MG63 (cell line): ENCODE measurements around the gene NKIRAS2. TPM values are rescaled to one million over a fixed set of nuclear protein-coding genes. Genes with fewer than 3 reads are reported as not detected.
A peak's percentile ranks its signal among the peaks of the same experiment; 100 is the strongest.

Experiments used
- DNase-seq: peaks from one replicate; pipeline ENCODE4 v3.0.0-alpha.2; 2020
- H3K27me3 ChIP-seq: fragments of 250-450 bp; sonication (Bioruptor Pico); 2 replicates; pipeline ENCODE4 v1.5.1; 2020; ENCODE audit warnings: mild to moderate bottlenecking, moderate library complexity
- H3K36me3 ChIP-seq: fragments of 250-450 bp; sonication (Bioruptor Pico); 2 replicates; pipeline ENCODE4 v1.5.1; 2020; ENCODE audit warnings: mild to moderate bottlenecking, moderate library complexity
- H3K4me3 ChIP-seq: fragments of 250-450 bp; sonication (Bioruptor Pico); 2 replicates; pipeline ENCODE4 v1.5.1; 2020; ENCODE audit warnings: mild to moderate bottlenecking, moderate library complexity
- H3K9me3 ChIP-seq: fragments of 250-450 bp; sonication (Bioruptor Pico); 2 replicates; pipeline ENCODE4 v1.5.1; 2020; ENCODE audit warnings: mild to moderate bottlenecking, moderate library complexity
- total RNA-seq: library from RNA; depleted of rRNA; stranded (reverse); fragments of >200 nt; shearing (Covaris generic); gene quantifications from 2 replicates; pipeline ENCODE4 v1.2.3, GENCODE V29; 2014; ENCODE audit warnings: low replicate concordance; rRNA removed

Gene NKIRAS2
- 77.5 and 86.3 TPM in 2 replicates for total RNA-seq

DNA sequence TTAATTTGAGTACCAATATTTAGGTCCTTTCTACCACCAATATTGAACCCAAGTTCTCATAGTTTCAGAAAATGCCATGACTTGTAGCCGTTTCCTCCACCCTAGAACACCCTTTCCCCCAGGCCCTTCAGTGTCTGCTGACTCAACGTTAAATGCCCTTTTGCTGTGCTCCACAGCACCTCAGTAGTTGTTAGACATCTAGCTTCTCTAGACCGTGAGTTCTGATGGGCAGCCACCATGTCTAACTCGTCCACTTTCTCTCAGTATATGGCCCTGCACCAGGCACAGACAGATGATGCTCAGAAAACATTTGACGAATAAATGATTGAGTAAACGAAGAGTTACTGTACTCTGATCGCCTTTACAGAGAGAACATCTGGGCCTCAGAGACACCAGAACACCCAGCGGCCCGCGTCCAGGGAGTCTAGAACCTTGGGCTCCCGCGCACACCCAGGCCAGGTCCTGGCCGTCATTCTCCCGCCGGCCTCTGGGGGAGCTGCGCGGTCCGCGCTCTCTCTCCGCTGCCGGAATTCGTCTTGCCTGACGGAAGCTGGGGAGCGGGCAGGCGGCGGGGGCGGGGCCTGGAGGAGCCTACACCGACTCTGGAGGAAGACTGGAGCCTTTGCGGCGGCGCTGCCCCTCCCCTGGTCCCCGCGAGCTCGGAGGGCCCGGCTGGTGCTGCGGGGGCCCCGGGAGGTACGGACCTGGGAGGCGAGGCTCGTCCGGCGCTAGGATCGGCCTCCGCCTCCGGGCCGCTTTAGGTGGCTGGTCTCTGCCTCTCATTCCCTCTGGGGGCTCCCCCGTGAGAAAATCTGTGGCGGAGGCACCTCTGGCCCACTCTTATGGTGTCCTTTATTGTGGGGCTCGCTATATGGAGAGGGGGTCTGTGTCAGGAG is at the start of gene NKIRAS2:
TSS of gene NKIRAS2 (plus strand) at position 582 of the 896 bp plus-strand sequence. CDS start 1,488 bp downstream, outside the sequence.
- peaks cover 44% of the 10 kb centered on the region for H3K36me3 ChIP-seq
- H3K4me3 ChIP-seq, result peak within 1 kb of the TSS; percentile 82
- no peaks in the 10 kb centered on the region for H3K9me3 ChIP-seq
- H3K27me3 ChIP-seq, result no peaks in the 10 kb centered on the region
- DNase-seq, result peak; percentile 98

DNA sequence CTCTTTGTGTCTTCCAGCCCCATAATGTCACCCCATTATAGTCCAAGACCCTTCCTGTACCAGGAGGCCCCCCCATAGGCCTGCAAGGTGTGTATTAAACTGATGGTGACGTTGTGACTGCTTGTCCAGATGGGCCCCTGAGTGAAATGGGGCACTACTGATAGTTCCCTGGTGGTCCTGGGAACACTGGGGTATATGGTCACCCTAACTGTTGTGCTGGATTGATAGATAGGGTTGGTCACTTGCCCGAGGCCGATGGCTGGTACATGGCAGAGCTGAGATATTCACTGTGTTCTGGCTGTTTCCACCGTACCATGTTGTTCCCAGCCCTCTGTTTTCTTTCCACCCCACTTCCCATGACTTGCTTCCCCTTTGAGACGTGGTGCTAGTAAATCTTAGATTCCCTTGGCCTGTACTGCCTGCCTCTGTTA is 49.0 kb upstream of the NKIRAS2 start:
- no peak overlapping the region for H3K4me3 ChIP-seq
- no peaks in the 10 kb centered on the region for H3K27me3 ChIP-seq
- no peak for DNase-seq
- H3K9me3 ChIP-seq, result no peaks in the 10 kb centered on the region
- H3K36me3 ChIP-seq, result peaks cover 75% of the 10 kb centered on the region

DNA sequence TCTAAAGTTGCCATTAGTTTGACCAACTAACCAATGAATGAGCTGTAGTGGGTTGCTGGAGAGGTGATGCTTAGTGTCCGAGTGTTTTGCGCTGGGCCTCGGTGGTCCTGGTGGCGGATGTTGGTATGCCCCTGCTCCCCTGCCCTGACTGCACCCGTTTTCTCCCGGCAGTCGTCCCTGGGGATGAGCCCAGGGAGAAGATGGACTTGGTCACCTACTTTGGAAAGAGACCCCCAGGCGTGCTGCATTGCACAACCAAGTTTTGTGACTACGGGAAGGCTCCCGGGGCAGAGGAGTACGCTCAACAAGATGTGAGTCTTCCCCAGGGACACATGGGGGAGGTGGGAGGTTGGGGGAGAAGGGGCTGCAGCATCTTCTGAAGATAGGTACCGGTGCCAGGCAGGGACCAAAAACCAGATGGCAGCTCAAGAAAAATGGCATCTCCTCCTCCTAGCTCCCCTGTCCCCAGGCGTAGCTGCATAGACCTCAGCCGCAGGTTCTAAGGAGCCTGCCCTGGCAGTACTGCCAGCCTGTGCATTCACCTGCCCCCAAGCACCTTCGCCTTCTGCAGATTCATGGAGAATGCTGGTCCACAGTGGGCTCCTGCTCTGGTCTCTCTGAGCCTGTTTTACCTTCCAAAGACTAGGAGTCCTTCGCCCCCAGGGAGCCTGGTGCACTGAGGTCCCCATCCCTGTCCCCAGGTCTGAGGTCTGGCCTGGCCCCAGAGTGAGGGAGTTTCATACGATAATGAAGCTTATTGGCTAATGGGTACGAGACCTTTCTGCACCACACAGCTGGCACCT is 48.0 kb upstream of the NKIRAS2 start:
- no peak overlapping the region for H3K4me3 ChIP-seq
- H3K9me3 ChIP-seq, result no peaks in the 10 kb centered on the region
- no peaks in the 10 kb centered on the region for H3K27me3 ChIP-seq
- peaks cover 83% of the 10 kb centered on the region for H3K36me3 ChIP-seq
- DNase-seq, result no peak

DNA sequence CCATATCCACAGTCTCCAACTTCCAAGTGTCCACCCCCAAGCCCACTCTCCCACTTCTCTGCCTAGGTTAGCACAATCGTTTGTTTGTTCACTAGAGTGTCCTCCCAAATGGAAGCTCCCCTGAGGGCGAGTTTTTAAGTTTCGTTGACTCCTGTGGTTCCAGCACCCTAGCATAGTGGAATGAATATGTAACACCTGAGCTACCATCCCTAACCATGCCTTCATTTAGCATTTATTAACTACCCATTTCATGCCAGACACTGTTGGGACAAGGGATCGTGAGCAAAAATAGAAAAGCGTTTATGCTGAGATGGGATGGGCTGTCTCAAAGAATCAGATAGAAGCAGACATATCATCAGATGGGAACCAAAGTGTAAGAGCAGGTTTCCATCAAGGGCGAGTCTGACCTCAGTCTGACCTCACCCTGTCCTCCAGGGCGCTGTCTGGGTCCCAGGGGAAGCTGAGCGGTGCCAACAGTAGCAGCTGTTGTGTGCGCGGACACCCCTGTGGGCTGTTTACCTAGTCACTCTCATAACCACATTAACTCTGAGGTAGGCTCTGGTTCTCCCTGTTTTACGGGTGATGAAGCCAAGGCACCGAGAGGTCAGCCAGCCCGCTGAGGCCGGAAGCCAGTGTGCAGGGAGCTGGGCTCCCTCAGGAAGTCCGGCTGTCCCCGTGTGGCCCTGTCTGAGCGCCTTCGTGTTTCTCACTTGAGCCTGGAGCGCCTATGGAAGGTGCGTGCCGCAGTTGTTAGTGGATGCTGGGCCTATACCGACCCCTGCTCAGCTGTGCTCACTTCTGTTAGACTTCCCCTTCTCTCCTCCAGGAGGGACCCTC is 47.1 kb upstream of the NKIRAS2 start:
- H3K4me3 ChIP-seq, result no peak overlapping the region
- no peaks in the 10 kb centered on the region for H3K9me3 ChIP-seq
- peaks cover 84% of the 10 kb centered on the region for H3K36me3 ChIP-seq
- no peaks in the 10 kb centered on the region for H3K27me3 ChIP-seq
- DNase-seq, result no peak

DNA sequence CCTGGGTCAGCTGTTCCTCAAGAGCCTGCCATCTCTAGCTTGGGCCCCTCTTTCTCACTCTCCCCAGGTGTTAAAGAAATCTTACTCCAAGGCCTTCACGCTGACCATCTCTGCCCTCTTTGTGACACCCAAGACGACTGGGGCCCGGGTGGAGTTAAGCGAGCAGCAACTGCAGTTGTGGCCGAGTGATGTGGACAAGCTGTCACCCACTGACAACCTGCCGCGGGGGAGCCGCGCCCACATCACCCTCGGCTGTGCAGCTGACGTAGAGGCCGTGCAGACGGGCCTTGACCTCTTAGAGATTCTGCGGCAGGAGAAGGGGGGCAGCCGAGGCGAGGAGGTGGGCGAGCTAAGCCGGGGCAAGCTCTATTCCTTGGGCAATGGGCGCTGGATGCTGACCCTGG is 46.5 kb upstream of the NKIRAS2 start:
- H3K4me3 ChIP-seq, result no peak overlapping the region
- peaks cover 81% of the 10 kb centered on the region for H3K36me3 ChIP-seq

DNA sequence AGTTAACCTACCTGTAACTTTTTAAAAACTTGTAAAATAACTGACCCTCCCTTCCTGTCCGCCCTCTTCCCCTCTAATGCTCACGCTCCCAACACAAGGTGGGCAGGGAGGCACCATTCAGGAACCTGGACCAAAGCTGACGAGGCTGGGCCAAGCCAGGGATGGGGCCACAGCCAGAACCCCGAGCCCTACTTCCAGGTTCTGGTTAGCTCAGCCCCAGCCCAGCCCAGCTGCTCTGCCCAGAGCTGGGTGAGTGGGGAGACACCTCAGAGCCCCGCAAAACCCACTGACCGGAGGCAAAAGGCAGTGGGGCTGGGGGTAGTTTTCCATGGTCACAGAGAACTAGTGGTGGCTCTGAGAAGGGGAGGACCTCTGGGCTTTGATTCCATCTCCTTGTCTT is 45.9 kb upstream of the NKIRAS2 start:
- DNase-seq, result no peak
- Histone ChIP-seq H3K27me3 (no peaks in the 10 kb centered on the region), H3K4me3 (no peak overlapping the region), H3K36me3 (peaks cover 81% of the 10 kb centered on the region), H3K9me3 (no peaks in the 10 kb centered on the region)

More for the DNA sequence above, 46.5 kb upstream of the NKIRAS2 start:
- Histone ChIP-seq H3K27me3 (no peaks in the 10 kb centered on the region), H3K9me3 (no peaks in the 10 kb centered on the region)
- DNase-seq, result no peak

DNA sequence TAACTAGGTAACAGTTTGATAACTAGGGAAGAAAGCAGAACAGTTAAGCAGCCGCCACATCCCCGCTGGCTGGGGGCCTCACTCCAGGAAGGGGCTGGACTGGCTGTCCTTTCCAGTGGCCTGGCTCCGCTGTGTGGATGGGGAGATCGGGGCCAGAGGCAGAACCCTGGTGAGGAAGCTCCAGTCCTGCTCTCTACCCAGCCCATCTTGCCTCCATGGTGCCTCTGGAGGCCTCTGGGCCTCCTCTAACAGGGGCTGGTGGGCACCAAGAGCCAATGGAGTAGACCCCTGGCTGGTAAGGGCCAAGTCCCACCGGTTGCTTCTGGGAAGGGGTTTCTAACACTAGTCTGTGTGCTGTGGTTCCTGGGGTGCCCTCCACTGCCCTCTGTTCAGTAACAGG is 45.2 kb upstream of the NKIRAS2 start:
- Histone ChIP-seq H3K27me3 (no peaks in the 10 kb centered on the region), H3K4me3 (no peak overlapping the region), H3K36me3 (peaks cover 79% of the 10 kb centered on the region), H3K9me3 (no peaks in the 10 kb centered on the region)
- no peak for DNase-seq

DNA sequence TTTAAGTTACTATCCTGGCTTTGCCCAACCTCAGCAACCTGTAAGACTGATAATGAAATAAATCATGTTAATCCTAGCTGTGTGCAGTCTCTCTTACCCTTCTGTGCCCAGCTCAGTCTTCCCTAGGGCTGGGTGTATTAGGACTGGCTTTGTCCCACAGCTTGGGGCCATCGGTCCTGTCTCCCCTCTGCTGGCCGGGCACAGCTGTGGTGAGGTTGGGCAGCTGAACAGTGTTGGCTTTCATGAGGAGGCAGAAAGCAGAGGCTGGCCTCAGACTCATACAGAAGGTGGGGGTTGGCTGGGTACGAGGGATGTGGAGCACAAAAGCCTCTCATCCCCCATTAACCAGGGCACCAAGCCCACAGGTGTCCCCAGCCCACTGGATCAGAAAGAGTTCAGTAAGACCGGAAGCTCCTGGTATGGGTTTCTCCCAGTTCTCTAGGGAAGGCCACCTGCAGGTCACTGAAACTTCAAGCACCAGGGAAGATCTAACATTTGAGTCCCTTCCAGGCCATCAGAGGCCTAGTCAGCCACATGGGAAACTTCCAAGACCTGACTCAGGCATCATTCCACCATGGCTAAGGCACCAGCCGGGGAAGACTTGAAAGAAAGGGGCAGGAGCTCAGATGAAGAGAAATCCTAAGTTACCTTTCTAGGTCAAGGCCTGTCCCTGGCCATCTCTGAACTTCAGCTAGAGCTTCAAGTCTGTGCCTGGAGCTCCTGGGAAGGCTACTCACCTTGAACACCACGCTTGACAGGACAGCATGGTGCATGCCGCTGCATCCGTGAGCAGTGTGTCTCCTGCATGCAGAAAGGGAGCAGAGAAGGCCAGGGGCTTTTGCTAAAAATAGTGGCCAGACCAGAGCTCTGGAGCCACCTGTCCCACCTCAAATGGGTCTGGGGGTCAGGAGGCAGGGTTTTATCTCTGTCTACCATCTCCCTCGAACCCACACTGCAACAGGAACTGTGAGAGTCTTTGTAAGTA is 44.5 kb upstream of the NKIRAS2 start:
- H3K36me3 ChIP-seq, result peaks cover 85% of the 10 kb centered on the region
- DNase-seq, result peak; percentile 64

DNA sequence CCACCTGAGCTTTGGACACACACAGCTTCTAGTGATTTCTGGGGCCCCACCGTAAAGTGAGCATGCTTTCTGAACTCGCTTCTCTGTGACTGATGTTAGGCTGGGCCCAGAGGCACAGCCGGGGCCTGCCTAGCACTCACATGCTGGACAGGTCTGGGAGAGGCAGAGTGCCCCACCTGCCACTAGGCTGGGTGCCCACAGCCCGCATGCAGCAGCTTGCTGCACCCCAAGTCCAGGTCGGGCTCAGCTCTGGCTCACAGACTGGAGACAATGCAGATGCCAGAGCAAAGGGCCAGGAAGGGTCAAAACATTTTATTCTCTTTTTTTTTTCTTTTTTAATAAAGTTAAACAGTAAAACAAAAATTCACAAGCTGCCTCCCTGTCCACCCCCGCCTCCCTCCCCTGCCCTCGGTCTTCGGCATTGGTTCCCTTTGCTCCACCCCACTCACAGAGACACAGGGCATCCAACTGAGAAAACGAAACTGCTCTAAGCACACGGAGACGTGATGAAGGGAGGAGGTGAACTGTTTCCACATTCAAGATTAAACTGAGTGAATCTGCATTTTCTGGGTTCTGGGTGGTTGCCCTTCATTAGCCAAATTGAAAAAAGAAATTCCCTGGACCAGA is 43.6 kb upstream of the NKIRAS2 start:
- H3K27me3 ChIP-seq, result no peaks in the 10 kb centered on the region
- DNase-seq, result no peak
- H3K36me3 ChIP-seq, result peaks cover 87% of the 10 kb centered on the region
- H3K4me3 ChIP-seq, result no peak overlapping the region
- H3K9me3 ChIP-seq, result no peaks in the 10 kb centered on the region

More for the DNA sequence above, 44.5 kb upstream of the NKIRAS2 start:
- Histone ChIP-seq H3K27me3 (no peaks in the 10 kb centered on the region), H3K9me3 (no peaks in the 10 kb centered on the region), H3K4me3 (no peak overlapping the region)

DNA sequence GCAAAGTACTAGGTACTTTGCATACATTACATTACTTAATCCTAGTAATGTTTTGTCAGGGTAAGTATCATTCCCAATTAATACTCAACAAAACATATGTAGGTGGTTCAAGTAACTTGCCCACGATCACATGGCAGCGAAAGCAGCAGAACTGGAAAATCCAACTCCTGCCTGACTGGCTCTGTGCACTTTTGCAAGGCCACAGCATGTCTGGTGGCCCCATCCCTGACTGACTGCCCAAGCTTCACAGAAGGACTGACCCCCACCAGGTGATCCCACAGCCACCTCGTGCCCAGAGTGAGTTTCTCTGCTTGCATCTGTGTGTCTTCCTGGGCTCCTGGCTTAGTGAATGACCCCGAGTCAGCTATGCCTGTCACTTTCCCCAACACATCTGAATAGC is 41.9 kb upstream of the NKIRAS2 start:
- Histone ChIP-seq H3K4me3 (no peak overlapping the region), H3K9me3 (no peaks in the 10 kb centered on the region), H3K27me3 (no peaks in the 10 kb centered on the region), H3K36me3 (peaks cover 88% of the 10 kb centered on the region)
- no peak for DNase-seq

DNA sequence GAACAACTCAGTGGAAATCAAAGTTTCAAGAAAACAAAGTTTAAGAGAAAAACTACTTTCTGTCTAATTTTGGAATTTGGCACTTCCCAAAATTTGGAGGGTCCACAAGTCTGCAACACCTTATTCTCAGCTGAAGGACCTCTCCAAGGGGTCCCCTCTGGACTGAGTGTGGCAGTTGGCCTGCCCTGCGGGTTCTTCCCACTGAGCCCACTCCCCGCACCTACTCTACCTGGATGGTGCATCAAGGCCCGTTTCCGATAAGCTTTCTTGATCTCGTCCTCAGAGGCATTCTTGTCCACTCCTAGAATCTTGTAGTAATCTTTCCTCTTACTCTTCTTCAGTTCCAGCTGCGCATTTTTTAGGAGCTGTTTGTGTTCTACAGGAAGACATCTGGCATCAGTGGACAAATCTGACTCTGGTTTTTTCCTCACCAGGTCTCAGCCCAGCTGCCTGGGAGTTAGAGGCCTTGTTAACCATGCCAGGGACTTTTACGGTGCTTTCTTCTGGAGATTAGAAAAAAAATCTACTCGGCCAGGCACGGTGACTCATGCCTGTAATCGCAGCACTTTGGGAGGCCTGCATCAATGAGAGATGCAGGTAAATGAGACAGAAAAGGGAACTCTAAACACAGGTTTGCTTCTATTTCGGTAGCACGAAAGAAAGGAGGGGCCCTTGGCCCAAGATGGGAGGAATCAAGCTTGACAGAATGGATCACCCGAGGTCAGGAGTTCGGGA is 37.7 kb upstream of the NKIRAS2 start:
- H3K36me3 ChIP-seq, result peaks cover 84% of the 10 kb centered on the region
- no peak overlapping the region for H3K4me3 ChIP-seq
- no peaks in the 10 kb centered on the region for H3K9me3 ChIP-seq
- DNase-seq, result no peak
- no peaks in the 10 kb centered on the region for H3K27me3 ChIP-seq

DNA sequence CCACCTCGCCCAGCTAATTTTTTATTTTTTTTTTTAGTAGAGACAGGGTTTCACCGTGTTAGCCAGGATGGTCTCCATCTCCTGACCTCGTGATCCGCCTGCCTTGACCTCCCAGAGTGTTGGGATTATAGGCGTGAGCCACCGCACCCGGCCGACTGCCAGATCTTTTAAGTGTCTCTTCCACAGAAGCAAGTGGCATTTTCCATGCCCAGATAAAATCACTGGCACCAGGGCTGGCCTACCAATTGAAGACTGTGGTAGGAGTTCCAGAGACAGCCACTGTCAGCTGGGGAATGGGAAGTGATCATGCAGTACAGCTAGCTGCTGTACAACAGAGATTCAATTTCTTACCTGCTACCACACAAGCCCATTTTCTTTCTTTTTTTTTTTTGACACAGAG is 35.4 kb upstream of the NKIRAS2 start:
- H3K9me3 ChIP-seq, result no peaks in the 10 kb centered on the region
- peaks cover 92% of the 10 kb centered on the region for H3K36me3 ChIP-seq
- no peaks in the 10 kb centered on the region for H3K27me3 ChIP-seq
- no peak for DNase-seq
- no peak overlapping the region for H3K4me3 ChIP-seq

DNA sequence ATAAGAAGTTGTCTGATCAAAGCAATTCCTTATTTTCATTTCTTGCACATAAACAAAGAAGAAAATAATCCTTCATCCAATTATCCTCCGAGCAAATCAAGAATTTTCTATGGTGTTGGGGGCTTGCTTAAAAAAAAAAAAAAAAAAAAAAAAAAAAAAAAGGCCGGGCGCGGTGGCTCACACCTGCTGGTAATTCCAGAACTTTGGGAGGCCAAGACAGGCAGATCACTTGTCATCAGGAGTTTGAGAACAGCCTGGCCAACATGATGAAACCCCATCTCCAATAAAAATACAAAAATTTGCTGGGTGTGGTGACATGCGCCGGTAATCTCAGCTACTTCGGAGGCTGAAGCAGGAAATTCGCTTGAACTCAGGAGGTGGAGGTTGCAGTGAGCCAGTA is 34.0 kb upstream of the NKIRAS2 start:
- H3K36me3 ChIP-seq, result peaks cover 94% of the 10 kb centered on the region
- H3K4me3 ChIP-seq, result no peak overlapping the region
- no peaks in the 10 kb centered on the region for H3K27me3 ChIP-seq
- no peak for DNase-seq
- H3K9me3 ChIP-seq, result no peaks in the 10 kb centered on the region

DNA sequence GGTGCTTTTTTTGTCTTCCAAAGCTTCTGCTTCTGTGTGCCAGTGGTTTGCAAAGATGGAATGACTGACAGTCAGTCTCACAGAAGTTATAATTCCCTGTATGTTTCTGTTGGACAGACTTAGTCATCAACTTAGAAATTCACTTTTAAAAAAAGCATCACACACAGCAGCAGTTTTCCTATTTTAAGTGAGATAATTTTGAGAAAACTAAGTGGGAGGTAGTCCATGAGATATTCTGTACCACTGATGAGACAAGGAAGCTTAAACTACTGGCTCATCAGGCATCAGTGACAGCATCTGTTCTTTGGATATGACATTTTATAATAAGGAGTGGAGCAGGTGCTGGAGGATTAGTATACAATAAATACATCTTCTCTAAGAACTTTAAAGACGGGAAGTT is 33.3 kb upstream of the NKIRAS2 start:
- Histone ChIP-seq H3K36me3 (peaks cover 94% of the 10 kb centered on the region), H3K4me3 (no peak overlapping the region), H3K27me3 (no peaks in the 10 kb centered on the region)

DNA sequence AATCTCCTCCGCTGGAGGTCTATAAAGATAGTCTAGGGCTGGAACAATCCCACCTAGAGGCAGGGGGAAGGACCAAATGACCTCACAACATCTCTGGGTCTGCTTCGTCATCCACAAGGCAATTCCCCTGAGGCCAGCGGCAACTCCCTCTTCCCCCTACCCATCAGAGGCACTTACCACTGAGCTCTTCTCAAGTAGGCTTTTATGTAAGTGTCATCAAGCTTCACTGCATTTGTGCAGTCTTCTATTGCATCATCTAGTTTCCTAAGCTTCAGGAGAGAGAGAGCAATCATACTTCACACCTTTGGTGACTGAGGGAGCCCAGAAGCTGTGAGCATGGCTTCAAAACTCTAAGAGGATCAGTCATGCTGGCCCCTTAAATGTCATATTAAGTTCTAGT is 32.2 kb upstream of the NKIRAS2 start:
- H3K4me3 ChIP-seq, result no peak overlapping the region
- no peaks in the 10 kb centered on the region for H3K27me3 ChIP-seq
- H3K36me3 ChIP-seq, result peaks cover 94% of the 10 kb centered on the region
- DNase-seq, result no peak
- H3K9me3 ChIP-seq, result no peaks in the 10 kb centered on the region

More for the DNA sequence above, 33.3 kb upstream of the NKIRAS2 start:
- no peaks in the 10 kb centered on the region for H3K9me3 ChIP-seq
- DNase-seq, result no peak
